ENCODE data around the gene PPP2R2C. TPM values are rescaled to one million over a fixed set of nuclear protein-coding genes. Genes with fewer than 3 reads are reported as not detected.

The PPP2R2C gene
- total and polyA plus RNA-seq, 2 of the 4 experiments (the other 2 are of a cell fraction) = 0.03 TPM; not detected in 1

GRCh38 chr4:6366581-6366980 lies 105.8 kb downstream of the PPP2R2C start:
- no CpG with 5 or more reads among the region's 5 CpGs for WGBS, 2 experiments (ENCODE audit: extremely low coverage in 2 of 2, insufficient read length in 1 of 2)
- no peak overlapping the region for H3K4me2 ChIP-seq (ENCODE audit: low read depth, low read length)
- H2BK5ac ChIP-seq (ENCODE audit: low read depth, low read length, poor library complexity, severe bottlenecking) = no peak overlapping the region
- no peak overlapping the region for H3K23ac ChIP-seq (ENCODE audit: low read depth, low read length)
- H3K27ac ChIP-seq (ENCODE audit: insufficient read depth, low read length) = no peak overlapping the region
- no peaks in the 10 kb centered on the region for H3K9me3 ChIP-seq (ENCODE audit: control insufficient read depth, insufficient read depth, low read length)
- H2BK20ac ChIP-seq (ENCODE audit: low read depth, low read length) = no peak overlapping the region
- ChIA-PET CTCF (no interaction called here), POLR2A (ENCODE audit: unreplicated experiment) (no interaction called here)
- no peak overlapping the region for H4K8ac ChIP-seq (ENCODE audit: low read depth in 2 of 2, low read length in 2 of 2)
- no peak overlapping the region for H3K56ac ChIP-seq (ENCODE audit: extremely low read depth, insufficient read depth, low read length)
- no peak overlapping the region for H2BK15ac ChIP-seq (ENCODE audit: low read depth, low read length)
- no peak overlapping the region for H3K4me3 ChIP-seq (ENCODE audit: insufficient read depth, low read depth, low read length)
- DNase-seq (no peak), ATAC-seq (ENCODE audit: low read depth) (no peak)
- H2BK120ac ChIP-seq (ENCODE audit: low read depth, low read length) = no peak overlapping the region
- no peak overlapping the region for H2AK9ac ChIP-seq (replicated peaks; ENCODE audit: low read depth, low read length, poor library complexity)
- H3K4ac ChIP-seq (ENCODE audit: low read depth, low read length) = no peak overlapping the region
- no peak overlapping the region for H3K14ac ChIP-seq (replicated peaks; ENCODE audit: low read depth, low read length)
- no peak overlapping the region for H4K5ac ChIP-seq (ENCODE audit: low read depth, low read length)
- no peaks in the 10 kb centered on the region for H3K4me1 ChIP-seq (ENCODE audit: control insufficient read depth, insufficient read depth, low read length)
- no peak overlapping the region for H2AK5ac ChIP-seq (ENCODE audit: low read depth, low read length)
- no peak for TF ChIP-seq ELK1 (IDR thresholded peaks at IDR 0.05; ENCODE audit: borderline replicate concordance, low read depth, low read length)
- no peak for TF ChIP-seq MXI1 (IDR thresholded peaks at IDR 0.05; ENCODE audit: borderline replicate concordance, low read depth, low read length)
- TF ChIP-seq MAZ (IDR thresholded peaks at IDR 0.05; ENCODE audit: borderline replicate concordance, low read depth, low read length) = no peak
- BruUV-seq (replicated peaks) = no TSS peak
- no peak overlapping the region for H3K18ac ChIP-seq (ENCODE audit: low read depth, low read length)
- H3K9ac ChIP-seq (ENCODE audit: low read depth, low read length) = no peak overlapping the region
- H3K27me3 ChIP-seq (ENCODE audit: control insufficient read depth, insufficient read depth, low read length) = peaks cover 22% of the 10 kb centered on the region
- no peaks in the 10 kb centered on the region for H3K36me3 ChIP-seq (ENCODE audit: control insufficient read depth, insufficient read depth, low read length)
- no peak overlapping the region for H2AFZ ChIP-seq (replicated peaks; ENCODE audit: low read length, poor library complexity)
- no peaks in the 10 kb centered on the region for H3K79me1 ChIP-seq (ENCODE audit: low read depth in 1 of 2, low read length in 2 of 2)
- H4K20me1 ChIP-seq (ENCODE audit: insufficient read depth, low read length) = no peaks in the 10 kb centered on the region
- in situ Hi-C loops (cut with MboI; ENCODE audit: low sequenced_read_pairs) = no loop called here
- no peaks in the 10 kb centered on the region for H3K9me1 ChIP-seq (ENCODE audit: insufficient read depth, low read length)
- dilution Hi-C loops (cut with HindIII; ENCODE audit: low sequenced_read_pairs, unreplicated experiment) = no loop called here
- H4K91ac ChIP-seq (ENCODE audit: insufficient read depth, low read depth, low read length) = no peak overlapping the region
- intact Hi-C loops (cut with micrococcal nuclease) = no loop called here

Data from IMR-90 (cell line).